ENCODE measurements around the gene QPRT. TPM values are rescaled to one million over a fixed set of nuclear protein-coding genes. Genes with fewer than 3 reads are reported as not detected.

The QPRT gene
- total and polyA plus RNA-seq, 2 donors (not counting 1 experiment from before 2014, with no cell fraction given): 0.06 to 0.22 TPM

DNA sequence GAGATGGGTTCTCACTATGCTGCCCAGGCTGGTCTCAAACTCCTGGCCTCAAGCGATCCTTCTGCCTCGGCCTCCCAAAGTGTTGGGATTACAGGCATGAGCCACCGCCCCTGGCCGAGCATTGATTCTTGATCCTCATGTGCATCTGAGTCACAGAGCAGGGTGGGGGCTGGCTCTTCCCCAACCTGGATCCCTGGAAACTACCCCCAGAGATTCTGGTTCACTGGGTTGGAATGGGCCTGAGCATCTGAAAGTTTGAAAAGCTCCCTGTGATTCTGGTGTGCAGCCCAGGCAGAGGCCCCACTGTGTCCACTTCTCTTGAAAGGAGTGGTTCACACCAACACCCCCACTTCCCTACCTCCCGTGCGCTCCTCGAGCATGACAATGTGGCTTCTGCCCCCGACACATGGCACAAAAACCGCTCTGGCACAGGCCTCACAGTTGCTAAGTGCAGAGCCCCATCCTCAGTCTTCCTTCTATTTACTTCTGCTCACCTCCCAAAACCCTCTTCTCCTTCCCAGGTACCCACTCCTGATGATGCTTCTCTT lies 4.6 kb downstream of the QPRT start:
- no peak for ATAC-seq (ENCODE audit: low read depth)
- Mint-ChIP-seq H3K27me3 (no peaks in the 10 kb centered on the region), H3K4me3 (no peak overlapping the region), H3K27ac (no peak overlapping the region), H3K4me1 (peaks cover 16% of the 10 kb centered on the region), H3K9me3 (ENCODE audit: insufficient read depth) (no peaks in the 10 kb centered on the region)
- ChIA-PET CTCF (no interaction called here), POLR2A (no interaction called here)
- Histone ChIP-seq H3K4me3 (ENCODE audit: control extremely low read depth in 1 of 5, extremely low read depth in 1 of 5, insufficient read depth in 1 of 5, low read depth in 2 of 5, low read length in 4 of 5) (no peak overlapping the region), H3K79me2 (ENCODE audit: control insufficient read depth, insufficient read depth, low read length) (no peaks in the 10 kb centered on the region), H3K9me3 (ENCODE audit: control extremely low read depth in 1 of 3, control insufficient read depth in 2 of 3, insufficient read depth in 1 of 3, low read length in 2 of 3) (no peaks in the 10 kb centered on the region), H3K9ac (ENCODE audit: low read length) (no peak overlapping the region), H3K27me3 (replicated peaks in 1 of 4; ENCODE audit: control extremely low read depth in 1 of 4, control insufficient read depth in 3 of 4, insufficient read depth in 4 of 4, low read length in 3 of 4) (no peaks in the 10 kb centered on the region), H3K27ac (ENCODE audit: low read length in 2 of 2) (no peak overlapping the region), H3K4me1 (ENCODE audit: control insufficient read depth in 2 of 2, insufficient read depth in 2 of 2, low read length in 2 of 2) (peaks cover 14 to 23% of the 10 kb centered on the region in 2 donors), H3K36me3 (replicated peaks in 1 of 2; ENCODE audit: control extremely low read depth in 1 of 2, control insufficient read depth in 1 of 2, extremely low read depth in 1 of 2, insufficient read depth in 2 of 2, low read length in 1 of 2) (no peaks in the 10 kb centered on the region), H3K4me2 (replicated peaks; ENCODE audit: low read depth, low read length, poor library complexity, severe bottlenecking) (no peak overlapping the region), H2AFZ (ENCODE audit: insufficient read depth, low read depth, low read length, poor library complexity, severe bottlenecking) (no peak overlapping the region), H4K20me1 (ENCODE audit: control insufficient read depth, insufficient read depth, low read length, poor library complexity, severe bottlenecking) (no peaks in the 10 kb centered on the region)
- no peak for DNase-seq
- intact Hi-C loops (cut with micrococcal nuclease): no loop called here
- TF ChIP-seq CTCF (IDR thresholded peaks at IDR 0.05): no peak
- TF ChIP-seq EZH2 (IDR thresholded peaks at IDR 0.05; ENCODE audit: borderline replicate concordance, insufficient read depth, low read depth, low read length, poor library complexity, severe bottlenecking): no peak
- 94% methylated on average over 9 of the region's 9 CpGs for WGBS (ENCODE audit: insufficient coverage)

GRCh38 chr16:29684679-29685078 lies 5.7 kb downstream of the QPRT start:
- Histone ChIP-seq H3K27ac (ENCODE audit: low read length in 2 of 2) (no peak overlapping the region), H3K9me3 (ENCODE audit: control extremely low read depth in 1 of 3, control insufficient read depth in 2 of 3, insufficient read depth in 1 of 3, low read length in 2 of 3) (no peaks in the 10 kb centered on the region), H4K20me1 (ENCODE audit: control insufficient read depth, insufficient read depth, low read length, poor library complexity, severe bottlenecking) (no peaks in the 10 kb centered on the region), H2AFZ (ENCODE audit: insufficient read depth, low read depth, low read length, poor library complexity, severe bottlenecking) (no peak overlapping the region), H3K4me2 (replicated peaks; ENCODE audit: low read depth, low read length, poor library complexity, severe bottlenecking) (no peak overlapping the region), H3K27me3 (replicated peaks in 1 of 4; ENCODE audit: control extremely low read depth in 1 of 4, control insufficient read depth in 3 of 4, insufficient read depth in 4 of 4, low read length in 3 of 4) (no peaks in the 10 kb centered on the region), H3K36me3 (replicated peaks in 1 of 2; ENCODE audit: control extremely low read depth in 1 of 2, control insufficient read depth in 1 of 2, extremely low read depth in 1 of 2, insufficient read depth in 2 of 2, low read length in 1 of 2) (no peaks in the 10 kb centered on the region), H3K4me1 (ENCODE audit: control insufficient read depth in 2 of 2, insufficient read depth in 2 of 2, low read length in 2 of 2) (peaks cover 7 to 13% of the 10 kb centered on the region in 2 donors), H3K4me3 (ENCODE audit: control extremely low read depth in 1 of 5, extremely low read depth in 1 of 5, insufficient read depth in 1 of 5, low read depth in 2 of 5, low read length in 4 of 5) (no peak overlapping the region), H3K9ac (ENCODE audit: low read length) (no peak overlapping the region), H3K79me2 (ENCODE audit: control insufficient read depth, insufficient read depth, low read length) (no peaks in the 10 kb centered on the region)
- H3K4me1 Mint-ChIP-seq: peaks cover 14% of the 10 kb centered on the region
- H3K27ac Mint-ChIP-seq: no peak overlapping the region
- no peaks in the 10 kb centered on the region for H3K9me3 Mint-ChIP-seq (ENCODE audit: insufficient read depth)
- no peaks in the 10 kb centered on the region for H3K27me3 Mint-ChIP-seq
- ATAC-seq (ENCODE audit: low read depth) (no peak), DNase-seq (no peak)
- H3K4me3 Mint-ChIP-seq: no peak overlapping the region
- ChIA-PET POLR2A (no interaction called here), CTCF (interaction anchor here (0.9 kb wide), 1 partner anchor 11 kb away, joined by 3 read pairs; no protein-coding TSS in a partner anchor)
- 92% methylated on average over 8 of the region's 10 CpGs for WGBS (ENCODE audit: insufficient coverage)
- intact Hi-C loops (cut with micrococcal nuclease): no loop called here
- TF ChIP-seq EZH2 (IDR thresholded peaks at IDR 0.05; ENCODE audit: borderline replicate concordance, insufficient read depth, low read depth, low read length, poor library complexity, severe bottlenecking): no peak
- no peak for TF ChIP-seq CTCF (IDR thresholded peaks at IDR 0.05)

Measured in B cell (primary cell).